Breast epithelium (tissue), 3 donors: ENCODE results near the gene KANK2.

ENCODE experiments used
- POLR2A ChIP-seq: fragments of 450-650 bp; IDR thresholded peaks from one replicate; pipeline ENCODE4 v1.6.1; 2016; ENCODE audit warnings: antibody characterized with exemption, mild to moderate bottlenecking, moderate library complexity
- TF ChIP-seq, protein P1 (sequence below), 3 donors: fragments of 450-650 bp; IDR thresholded peaks; one replicate each; pipeline ENCODE4 v1.5.1; 2016 to 2017; ENCODE audit warnings: antibody characterized with exemption in 3 of 3, mild to moderate bottlenecking in 3 of 3, moderate library complexity in 3 of 3

- TF ChIP-seq, protein P1, sequence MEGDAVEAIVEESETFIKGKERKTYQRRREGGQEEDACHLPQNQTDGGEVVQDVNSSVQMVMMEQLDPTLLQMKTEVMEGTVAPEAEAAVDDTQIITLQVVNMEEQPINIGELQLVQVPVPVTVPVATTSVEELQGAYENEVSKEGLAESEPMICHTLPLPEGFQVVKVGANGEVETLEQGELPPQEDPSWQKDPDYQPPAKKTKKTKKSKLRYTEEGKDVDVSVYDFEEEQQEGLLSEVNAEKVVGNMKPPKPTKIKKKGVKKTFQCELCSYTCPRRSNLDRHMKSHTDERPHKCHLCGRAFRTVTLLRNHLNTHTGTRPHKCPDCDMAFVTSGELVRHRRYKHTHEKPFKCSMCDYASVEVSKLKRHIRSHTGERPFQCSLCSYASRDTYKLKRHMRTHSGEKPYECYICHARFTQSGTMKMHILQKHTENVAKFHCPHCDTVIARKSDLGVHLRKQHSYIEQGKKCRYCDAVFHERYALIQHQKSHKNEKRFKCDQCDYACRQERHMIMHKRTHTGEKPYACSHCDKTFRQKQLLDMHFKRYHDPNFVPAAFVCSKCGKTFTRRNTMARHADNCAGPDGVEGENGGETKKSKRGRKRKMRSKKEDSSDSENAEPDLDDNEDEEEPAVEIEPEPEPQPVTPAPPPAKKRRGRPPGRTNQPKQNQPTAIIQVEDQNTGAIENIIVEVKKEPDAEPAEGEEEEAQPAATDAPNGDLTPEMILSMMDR (IDR thresholded peaks at IDR 0.05): no peak
- no peak for TF ChIP-seq POLR2A
Observed at GRCh38 chr19:11169896-11170678, 27.3 kb downstream of the KANK2 start.
